Cortex of kidney (tissue), 1 donor: ENCODE measurements around the gene DNAL4.

Experiments used
- DNase-seq: peaks from one replicate; lab custom pipeline; 2025; lab: John Stamatoyannopoulos, UW

Gene DNAL4

DNA sequence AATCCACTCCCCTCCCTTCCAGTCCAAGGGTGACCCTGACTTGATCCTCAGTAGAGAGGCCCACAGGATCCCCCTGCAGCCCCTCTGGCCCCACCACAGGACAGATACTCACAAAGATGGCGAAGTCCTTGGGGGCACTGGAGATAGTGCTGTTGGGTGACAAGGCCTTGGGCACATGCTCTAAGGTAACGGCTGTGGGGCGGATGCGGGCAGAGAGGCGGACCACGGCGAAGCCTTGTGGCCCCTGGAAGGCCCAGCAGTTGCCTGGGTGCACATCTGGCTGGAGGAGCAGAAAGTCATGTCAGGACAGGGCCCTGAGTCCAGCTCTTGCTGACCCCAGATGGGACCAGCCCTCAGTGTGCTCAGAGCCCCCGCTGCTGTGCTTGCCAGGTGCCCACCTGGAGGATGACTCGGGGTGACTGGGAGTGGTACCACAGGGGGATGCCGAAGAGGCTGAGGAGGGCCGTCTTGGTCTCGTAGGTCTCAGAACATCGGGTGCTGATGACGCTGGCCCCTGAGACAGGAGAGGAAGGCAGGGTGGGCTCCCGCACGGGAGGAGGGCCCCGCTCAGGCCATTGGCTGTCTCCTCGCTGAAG lies 55.4 kb downstream of the DNAL4 start:
- no peak for DNase-seq

- no peak for DNase-seq
Observed at GRCh38 chr22:38737302-38738060, 56.5 kb downstream of the DNAL4 start.

GRCh38 chr22:38736257-38736570 lies 57.7 kb downstream of the DNAL4 start:
- DNase-seq = no peak

- DNase-seq = no peak
Observed at GRCh38 chr22:38735465-38736256, 58.3 kb downstream of the DNAL4 start.

- no peak for DNase-seq
Observed at GRCh38 chr22:38735126-38735464, 58.8 kb downstream of the DNAL4 start.

DNA sequence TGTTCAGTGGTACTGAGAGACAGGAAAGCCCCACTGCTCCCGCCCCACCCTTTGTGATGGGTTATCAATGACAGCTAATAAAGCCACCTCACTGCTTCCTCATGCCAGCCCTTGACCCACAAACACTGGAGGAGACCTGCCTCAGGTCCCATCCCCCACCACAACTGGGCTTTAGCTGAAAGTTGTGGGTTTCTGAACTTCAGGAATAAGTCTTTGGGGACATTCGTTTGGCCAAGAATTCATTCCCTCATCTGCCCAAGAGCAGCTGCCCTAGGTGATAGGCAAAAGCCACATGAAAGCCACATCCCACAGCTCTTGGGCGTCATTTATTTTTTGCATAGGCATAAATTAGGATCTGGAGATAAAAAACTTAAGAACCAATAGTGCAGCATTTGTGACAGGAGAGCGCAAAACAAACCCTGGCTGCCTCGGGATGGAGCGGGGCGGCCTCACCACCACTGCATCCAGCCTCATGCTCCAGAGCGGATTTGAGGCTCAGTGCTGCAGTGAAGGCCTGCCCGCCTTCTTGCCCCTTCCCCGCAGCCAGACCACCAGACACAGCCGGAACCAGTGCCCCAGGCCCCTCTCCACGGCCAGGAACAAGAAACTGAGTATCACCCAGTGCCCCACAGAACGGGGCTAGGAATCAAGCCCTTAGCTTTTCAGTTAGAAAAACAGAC lies 59.4 kb downstream of the DNAL4 start:
- DNase-seq = no peak

- no peak for DNase-seq
Observed at GRCh38 chr22:38733724-38734381, 60.1 kb downstream of the DNAL4 start.

DNA sequence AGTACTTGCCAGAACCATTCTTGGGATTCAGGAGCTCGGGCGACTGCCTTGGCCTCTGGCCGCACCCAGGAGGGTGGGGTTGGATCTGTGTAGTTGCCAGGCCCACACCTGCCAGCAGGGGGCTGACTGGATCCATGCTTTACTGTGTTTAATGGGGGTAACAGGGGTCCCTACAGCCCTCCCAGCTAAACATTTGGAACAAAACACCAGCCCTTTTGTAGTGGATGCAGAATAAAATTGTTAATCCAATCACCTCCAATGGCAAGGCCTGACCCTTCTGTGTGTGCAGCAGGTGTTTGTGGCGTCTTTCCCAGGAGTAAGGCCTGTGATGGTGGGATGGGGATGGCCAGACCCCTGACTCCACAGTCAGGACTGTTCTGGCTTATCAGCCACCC lies 60.6 kb downstream of the DNAL4 start:
- DNase-seq = no peak

- no peak for DNase-seq
Observed at GRCh38 chr22:38732251-38732815, 61.6 kb downstream of the DNAL4 start.

- DNase-seq = no peak
Observed at GRCh38 chr22:38731703-38732161, 62.2 kb downstream of the DNAL4 start.

DNA sequence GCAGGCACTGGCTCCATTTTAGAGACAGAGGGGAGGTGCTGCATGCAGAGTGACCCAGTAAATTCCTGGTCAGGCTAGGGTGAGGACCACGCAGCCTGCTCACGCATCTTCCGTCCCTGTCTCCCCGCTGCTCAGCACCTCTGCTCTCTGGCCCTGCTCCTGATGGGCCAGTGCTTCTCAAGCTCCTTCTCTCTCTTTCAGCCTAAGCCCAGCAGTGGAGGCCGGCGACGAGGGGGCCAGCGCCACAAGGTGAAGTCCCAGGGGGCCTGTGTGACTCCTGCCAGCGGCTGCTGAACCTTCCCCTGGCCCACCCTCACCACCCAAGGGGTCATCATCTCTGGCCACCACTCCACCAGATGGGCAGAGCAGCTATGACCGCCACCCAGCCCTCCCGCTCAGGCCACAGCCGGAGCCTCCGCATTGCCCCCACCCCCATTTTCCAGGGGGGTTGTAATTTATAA lies 63.5 kb downstream of the DNAL4 start:
- DNase-seq = no peak

GRCh38 chr22:38729946-38730345 lies 64.0 kb downstream of the DNAL4 start:
- DNase-seq = no peak

DNA sequence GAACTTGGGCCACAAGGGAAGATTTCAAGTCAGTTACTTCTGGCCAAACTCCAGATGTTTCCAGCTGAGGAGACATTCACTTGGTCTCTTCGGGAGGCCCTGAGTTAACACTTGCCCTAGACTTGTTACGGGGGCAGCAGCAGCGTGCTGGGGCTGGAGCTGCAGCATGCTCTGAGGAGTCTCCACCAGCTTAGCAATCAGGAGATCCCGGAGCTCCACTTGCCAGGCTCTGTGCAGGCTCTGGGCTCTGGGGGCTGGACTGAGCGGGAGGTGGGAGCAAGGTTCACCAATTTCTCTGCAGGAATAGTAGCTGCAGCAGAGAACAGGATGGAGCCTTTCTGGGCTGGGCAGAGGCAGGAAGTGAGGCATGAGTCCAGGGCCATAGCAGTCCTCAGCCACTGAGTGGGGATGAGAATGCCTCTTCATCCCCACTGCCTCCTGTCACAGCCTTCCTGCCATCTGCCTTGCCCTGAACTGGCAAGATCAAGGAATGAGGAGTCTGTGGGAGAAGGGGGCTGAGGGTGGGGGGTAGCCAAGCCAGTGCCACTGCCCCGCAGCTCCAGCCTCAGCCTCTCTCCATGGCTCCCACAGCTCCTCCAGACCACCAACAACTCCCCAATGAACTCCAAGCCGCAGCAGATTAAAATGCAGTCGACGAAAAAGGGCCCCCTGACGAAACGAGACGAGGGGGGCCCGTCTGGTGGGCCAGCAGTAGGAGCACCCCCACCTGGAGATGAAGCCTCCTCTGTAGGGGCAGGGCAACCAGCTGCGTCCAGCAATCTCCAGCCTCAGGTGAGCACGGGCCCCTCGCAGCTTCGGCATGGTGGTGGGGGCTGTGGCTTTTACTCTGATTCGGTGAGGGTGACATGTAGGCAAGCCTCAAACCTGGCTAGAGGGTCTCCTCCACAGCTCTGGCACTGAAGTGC lies 64.8 kb downstream of the DNAL4 start:
- no peak for DNase-seq
